Osteocyte (in vitro differentiated cells): ENCODE data around the gene ASAP2. TPM values are rescaled to one million over a fixed set of nuclear protein-coding genes. Genes with fewer than 3 reads are reported as not detected.

Experiments
- DNase-seq: peaks from one replicate; pipeline ENCODE4 v3.0.0; 2021; ENCODE audit warnings: mixed read lengths; ENCODE audit not compliant: unreplicated experiment; ENCODE audit errors: extremely low spot score
- H3K27ac Mint-ChIP-seq: one replicate; pipeline ENCODE4 v1.8.0; 2021; ENCODE audit warnings: mild to moderate bottlenecking, mixed read lengths; ENCODE audit not compliant: unreplicated experiment
- H3K27me3 Mint-ChIP-seq: one replicate; pipeline ENCODE4 v1.8.0; 2021; ENCODE audit warnings: mixed read lengths; ENCODE audit not compliant: unreplicated experiment
- H3K36me3 Mint-ChIP-seq: one replicate; pipeline ENCODE4 v1.8.0; 2021; ENCODE audit warnings: mixed read lengths; ENCODE audit not compliant: unreplicated experiment
- H3K4me1 Mint-ChIP-seq: one replicate; pipeline ENCODE4 v1.8.0; 2021; ENCODE audit warnings: mixed read lengths; ENCODE audit not compliant: unreplicated experiment
- H3K4me3 Mint-ChIP-seq: one replicate; pipeline ENCODE4 v1.8.0; 2021; ENCODE audit warnings: mild to moderate bottlenecking, moderate library complexity, mixed read lengths; ENCODE audit not compliant: unreplicated experiment
- H3K9me3 Mint-ChIP-seq: one replicate; pipeline ENCODE4 v1.8.0; 2021; ENCODE audit warnings: mixed read lengths; ENCODE audit not compliant: unreplicated experiment
- CTCF ChIP-seq: fragments of 200-600 bp; sonication (generic); IDR thresholded peaks from 2 replicates; pipeline ENCODE4 v1.5.0; 2021; ENCODE audit warnings: antibody characterized with exemption, mild to moderate bottlenecking, moderate library complexity
- total RNA-seq: library from RNA; stranded (reverse); gene quantifications from 2 replicates; pipeline ENCODE4 v1.2.1, GENCODE V29; 2021

Gene ASAP2
- total RNA-seq, 1 donor from 2014 or later: 91.0 TPM

- no peak overlapping the region for H3K4me3 Mint-ChIP-seq
- no peak for TF ChIP-seq CTCF
- no peaks in the 10 kb centered on the region for H3K9me3 Mint-ChIP-seq
- peak overlapping the region; percentile 98 for H3K27ac Mint-ChIP-seq
- no peaks in the 10 kb centered on the region for H3K27me3 Mint-ChIP-seq
- DNase-seq: no peak
- H3K36me3 Mint-ChIP-seq: no peaks in the 10 kb centered on the region
- H3K4me1 Mint-ChIP-seq: peaks cover 89% of the 10 kb centered on the region
These were observed 40.6 kb downstream of the ASAP2 start for GRCh38 chr2:9247177-9247576.

DNA sequence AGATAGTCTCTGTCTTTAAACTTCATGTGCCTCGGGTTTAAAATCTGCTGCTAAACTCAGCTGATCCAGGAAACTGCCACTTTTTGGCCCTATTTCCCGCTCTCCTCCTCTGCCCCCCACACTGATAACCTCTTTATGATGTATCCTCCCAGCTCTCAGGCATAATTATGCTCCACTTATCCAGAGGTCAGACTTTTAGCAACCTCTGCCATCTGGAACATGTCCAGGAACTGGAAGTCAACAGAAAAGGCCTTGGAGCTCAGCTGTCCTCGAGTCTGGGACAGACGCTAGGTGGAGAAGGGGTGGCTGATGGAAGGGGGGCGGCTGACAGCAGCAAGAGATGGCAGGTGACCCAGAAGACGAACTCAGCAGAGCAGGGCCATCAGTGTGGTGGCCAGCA lies 41.2 kb downstream of the ASAP2 start:
- DNase-seq: no peak
- no peak for TF ChIP-seq CTCF
- Mint-ChIP-seq H3K4me3 (no peak overlapping the region), H3K36me3 (no peaks in the 10 kb centered on the region), H3K4me1 (peaks cover 86% of the 10 kb centered on the region), H3K9me3 (no peaks in the 10 kb centered on the region), H3K27me3 (no peaks in the 10 kb centered on the region), H3K27ac (peak overlapping the region; percentile 98)

- Mint-ChIP-seq H3K4me3 (no peak overlapping the region), H3K27me3 (no peaks in the 10 kb centered on the region), H3K9me3 (no peaks in the 10 kb centered on the region), H3K4me1 (peaks cover 85% of the 10 kb centered on the region), H3K36me3 (peaks cover under 1% of the 10 kb centered on the region), H3K27ac (peak overlapping the region; percentile 98)
- TF ChIP-seq CTCF: no peak
- DNase-seq: no peak
These were observed 41.8 kb downstream of the ASAP2 start for GRCh38 chr2:9248363-9248762.

DNA sequence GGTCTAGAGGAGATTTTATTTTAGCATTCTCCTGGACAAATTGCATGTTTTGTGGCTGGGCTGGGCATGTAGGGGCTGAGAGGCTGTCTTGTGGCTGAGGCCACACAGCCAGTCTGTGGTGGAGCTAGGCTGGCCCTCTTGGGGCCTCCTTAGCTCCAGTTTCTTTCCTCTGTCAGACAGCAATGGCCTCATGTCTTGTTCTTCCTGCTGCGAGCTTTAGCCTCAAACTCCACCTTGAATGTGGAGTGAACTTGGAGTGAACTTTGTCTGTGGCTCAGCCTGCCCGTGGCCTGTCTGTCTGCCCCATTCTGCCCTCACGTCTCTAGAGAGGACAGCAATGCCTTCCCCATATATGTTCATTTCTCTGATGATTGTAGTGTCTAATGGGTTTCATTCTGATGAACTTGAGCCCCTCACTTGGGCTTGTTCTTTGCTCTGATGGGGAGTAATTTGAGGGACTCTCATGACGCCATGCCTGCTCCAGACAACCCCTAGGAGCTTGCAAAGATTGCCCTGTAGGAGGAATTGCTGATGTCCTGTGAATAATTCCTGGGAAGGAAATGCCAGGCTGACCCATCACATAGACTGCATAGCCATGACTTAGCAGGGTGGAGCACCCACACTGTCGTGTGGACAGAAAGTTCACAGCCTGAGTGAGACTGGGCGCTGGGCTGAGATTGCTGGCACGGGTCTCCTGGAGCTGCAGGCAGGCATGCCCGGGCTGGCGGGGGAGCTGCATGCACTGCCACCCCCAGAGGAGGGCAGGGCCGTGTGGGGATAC lies 42.6 kb downstream of the ASAP2 start:
- no peak for DNase-seq
- Mint-ChIP-seq H3K36me3 (peaks cover 2% of the 10 kb centered on the region), H3K27ac (peak overlapping the region; percentile 98), H3K9me3 (no peaks in the 10 kb centered on the region), H3K4me3 (peak overlapping the region; percentile 31), H3K4me1 (peaks cover 83% of the 10 kb centered on the region), H3K27me3 (no peaks in the 10 kb centered on the region)
- TF ChIP-seq CTCF: no peak

DNA sequence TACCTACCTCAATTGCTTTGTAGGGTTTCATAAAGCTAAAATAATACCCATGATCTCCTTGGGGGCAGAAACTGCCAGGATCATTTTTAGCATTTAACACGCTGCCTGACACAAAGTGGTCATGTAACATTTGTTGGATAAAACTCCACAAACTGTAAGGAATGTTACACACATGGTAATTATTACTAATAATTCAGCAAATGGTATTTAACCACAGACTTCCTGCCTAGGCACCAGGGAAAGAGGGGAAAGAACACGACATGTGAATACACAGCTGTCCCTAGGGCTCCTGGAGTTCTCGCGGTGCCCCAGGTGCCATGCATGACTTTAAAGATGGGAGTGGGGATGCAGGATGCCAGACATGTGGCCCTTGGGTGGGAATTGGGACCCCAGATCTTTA lies 43.5 kb downstream of the ASAP2 start:
- Mint-ChIP-seq H3K27ac (peak overlapping the region; percentile 98), H3K27me3 (no peaks in the 10 kb centered on the region), H3K36me3 (peaks cover 2% of the 10 kb centered on the region), H3K9me3 (no peaks in the 10 kb centered on the region), H3K4me3 (peak overlapping the region; percentile 31), H3K4me1 (peaks cover 77% of the 10 kb centered on the region)
- no peak for TF ChIP-seq CTCF
- no peak for DNase-seq
